Endothelial cell of umbilical vein (primary cell): ENCODE measurements around the gene STX11.

Source experiments
- CTCF ChIP-seq, 2 donors: IDR thresholded peaks; 1 replicate in 1 of 2; 2 replicates in 1 of 2; pipeline ENCODE4 v1.5.1; 2011; ENCODE audit warnings: low read length in 2 of 2, mild to moderate bottlenecking in 2 of 2, moderate library complexity in 2 of 2, control low read depth in 1 of 2, inconsistent platforms in 1 of 2, low read depth in 1 of 2; ENCODE audit not compliant: insufficient read depth in 1 of 2; ENCODE audit errors: extremely low read depth in 1 of 2
- EZH2 ChIP-seq: IDR thresholded peaks from 2 replicates; pipeline ENCODE4 v1.6.1; 2012; ENCODE audit warnings: borderline replicate concordance, low read depth, mild to moderate bottlenecking, moderate library complexity, low read length, inconsistent platforms; ENCODE audit not compliant: severe bottlenecking
- POLR2A ChIP-seq: IDR thresholded peaks from 2 replicates; pipeline ENCODE4 v1.6.1; 2012; ENCODE audit warnings: low read depth, mild to moderate bottlenecking, control low read depth, low read length

DNA sequence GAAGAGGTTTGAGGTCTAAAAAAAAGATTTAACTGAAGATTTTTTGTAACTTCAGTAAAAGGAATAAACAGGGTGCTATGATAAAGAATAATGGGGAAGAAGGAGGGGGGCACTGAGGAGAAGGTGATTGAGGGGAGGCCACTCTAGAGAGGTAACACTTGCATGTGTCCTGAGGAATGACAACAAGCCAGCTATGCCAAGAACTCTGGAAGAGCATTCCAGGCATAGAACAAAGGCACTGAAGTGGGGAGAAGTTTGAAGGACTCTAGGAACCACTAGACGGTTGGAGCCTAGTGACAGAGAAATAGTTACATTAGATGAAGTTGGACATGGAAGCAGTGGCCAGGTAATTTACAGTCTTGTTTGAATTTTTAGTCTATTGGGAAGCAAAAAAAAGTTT, 44.1 kb upstream of the STX11 start:
- no peak for TF ChIP-seq CTCF (IDR thresholded peaks at IDR 0.05; ENCODE audit: extremely low read depth in 1 of 2, insufficient read depth in 1 of 2, low read depth in 1 of 2, low read length in 2 of 2)
- TF ChIP-seq EZH2, result no peak
- TF ChIP-seq POLR2A, result no peak
